ENCODE results near the gene COL25A1.

Gene COL25A1

GRCh38 chr4:109302361-109303139 lies at the start of gene COL25A1:
Gene COL25A1, minus strand, starts transcription at chr4:109302658.
- peak; percentile 64 for DNase-seq (ENCODE audit: low read depth)

DNA sequence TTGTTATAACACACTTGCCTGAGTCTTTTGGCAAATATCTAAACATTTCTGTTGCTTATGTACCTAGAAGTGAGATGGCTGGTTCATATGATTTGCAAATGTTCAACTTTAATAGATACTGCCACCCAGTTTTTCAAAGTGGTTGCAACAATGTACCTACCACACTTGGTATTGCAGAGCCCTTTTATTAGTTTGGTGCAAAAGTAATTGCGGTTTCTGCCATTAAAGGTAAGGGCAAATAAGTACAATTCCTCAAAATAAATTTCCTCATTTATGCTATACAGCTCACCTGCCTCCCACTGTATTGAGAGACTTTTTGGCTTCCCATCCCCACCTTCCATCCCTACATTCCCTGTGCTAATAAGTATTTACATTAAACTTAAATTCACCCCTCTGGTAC lies 47.7 kb upstream of the COL25A1 start:
- no peak for DNase-seq (ENCODE audit: low read depth)

DNA sequence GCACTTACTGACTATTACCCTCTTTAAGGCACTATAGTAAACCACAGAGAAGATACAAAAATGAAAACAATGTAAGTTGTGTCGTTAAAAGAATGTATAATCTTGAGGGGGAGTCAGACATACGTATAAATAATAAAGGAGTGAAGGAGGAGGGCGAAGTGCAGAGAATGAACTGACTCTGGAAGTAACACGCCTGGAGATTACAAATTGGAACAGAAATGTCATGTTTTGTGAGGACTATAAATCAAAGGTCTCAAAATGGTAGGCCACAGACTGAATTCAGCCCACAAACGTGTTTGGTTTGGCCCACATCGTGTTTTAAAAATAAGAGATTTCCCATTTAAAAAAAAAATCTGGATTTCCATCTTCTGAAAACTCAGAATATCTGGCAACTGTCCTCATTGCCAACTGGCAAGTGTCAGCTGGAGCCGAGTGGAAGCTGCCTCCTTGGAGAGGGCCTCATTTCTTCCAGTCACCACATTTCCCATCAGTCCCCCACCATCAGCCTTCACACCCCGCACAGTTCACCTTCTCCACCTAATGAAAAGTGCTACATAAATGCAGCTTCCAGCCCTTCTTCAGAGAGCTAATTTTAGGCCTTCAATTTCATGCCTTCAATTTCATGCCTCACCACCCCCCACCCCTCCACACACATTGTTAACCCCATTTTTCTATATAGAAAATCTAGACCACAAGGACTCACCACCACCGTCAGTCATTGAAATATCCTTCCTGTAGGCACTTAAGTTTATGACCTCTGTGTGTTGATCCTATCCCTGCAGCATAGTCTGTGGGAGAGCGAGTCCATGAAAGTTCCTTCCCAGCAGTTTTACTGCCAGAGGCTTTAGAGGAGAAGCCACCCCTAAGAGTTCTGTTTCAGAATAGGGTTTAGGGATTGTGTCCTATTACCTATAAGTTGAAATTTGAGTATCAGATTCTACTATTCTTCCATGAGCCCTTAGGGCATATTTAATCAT lies 32.0 kb upstream of the COL25A1 start:
- DNase-seq (ENCODE audit: low read depth) = no peak

DNA sequence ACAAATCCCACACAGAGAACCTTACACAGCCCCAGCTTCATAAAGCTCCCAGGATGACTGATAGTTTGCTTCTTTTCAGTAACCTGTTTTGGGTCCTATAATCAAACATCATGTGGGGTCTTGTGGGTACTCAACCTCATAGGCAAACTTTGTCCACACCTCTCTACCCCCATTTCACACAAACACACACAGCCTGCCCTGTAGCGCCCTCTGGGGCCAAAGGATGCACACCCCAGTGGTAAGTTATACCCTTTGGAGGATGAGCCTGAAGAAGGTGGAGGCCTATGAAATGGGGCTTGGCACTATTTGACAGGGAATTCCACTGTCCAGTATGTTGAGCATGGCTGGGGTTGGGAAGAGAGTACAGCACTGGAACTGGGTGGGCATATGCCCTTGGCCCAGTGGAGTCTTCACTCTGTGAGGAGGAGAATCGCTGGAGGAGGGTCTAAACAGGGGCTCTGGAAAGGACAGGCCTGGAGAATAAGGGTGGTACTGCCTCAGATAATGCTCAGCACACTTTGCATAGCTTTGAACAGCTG lies 30.5 kb upstream of the COL25A1 start:
- DNase-seq (ENCODE audit: low read depth) = peak; percentile 13

DNA sequence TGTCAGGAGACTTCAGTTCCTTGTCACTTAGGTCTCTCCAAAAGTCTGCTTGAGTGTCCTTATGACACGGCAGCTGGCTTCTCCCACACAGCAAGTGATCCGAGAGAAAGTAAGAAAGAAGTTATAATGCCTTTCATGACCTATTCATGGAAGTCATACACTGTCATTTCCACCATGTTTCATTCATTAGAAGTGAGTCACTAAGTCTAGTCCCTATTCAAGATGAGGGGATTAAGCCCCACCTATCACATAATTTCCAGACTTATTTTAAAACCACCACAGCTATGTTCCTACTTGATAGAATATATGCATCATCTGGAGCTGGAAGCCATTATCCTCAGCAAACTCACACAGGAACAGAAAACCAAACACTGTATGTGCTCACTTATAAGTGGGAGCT lies 25.2 kb upstream of the COL25A1 start:
- peak; percentile 3 for DNase-seq (ENCODE audit: low read depth)

DNA sequence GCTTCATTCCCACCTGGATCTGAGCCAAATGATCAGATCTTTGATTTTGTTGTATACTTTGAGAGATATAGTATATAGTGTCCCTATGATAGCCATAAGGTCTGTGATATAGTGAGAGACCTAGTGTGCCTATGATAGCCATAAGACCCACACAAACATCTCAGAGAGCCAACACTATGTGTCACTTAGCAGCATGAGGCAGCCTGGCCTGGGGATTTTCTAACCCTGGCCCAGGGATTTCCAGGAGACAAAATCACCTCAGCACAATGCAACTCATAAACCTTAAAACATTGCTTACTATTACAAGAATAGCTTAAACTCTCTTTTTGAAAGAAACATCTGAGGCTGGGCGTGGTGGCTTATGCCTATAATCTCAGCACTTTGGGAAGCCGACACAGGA lies 23.2 kb upstream of the COL25A1 start:
- no peak for DNase-seq (ENCODE audit: low read depth)

- DNase-seq (ENCODE audit: low read depth) = no peak
These were observed 20.9 kb upstream of the COL25A1 start for GRCh38 chr4:109323348-109323747.

- DNase-seq (ENCODE audit: low read depth) = no peak
These were observed 18.8 kb upstream of the COL25A1 start for GRCh38 chr4:109321232-109321631.

DNA sequence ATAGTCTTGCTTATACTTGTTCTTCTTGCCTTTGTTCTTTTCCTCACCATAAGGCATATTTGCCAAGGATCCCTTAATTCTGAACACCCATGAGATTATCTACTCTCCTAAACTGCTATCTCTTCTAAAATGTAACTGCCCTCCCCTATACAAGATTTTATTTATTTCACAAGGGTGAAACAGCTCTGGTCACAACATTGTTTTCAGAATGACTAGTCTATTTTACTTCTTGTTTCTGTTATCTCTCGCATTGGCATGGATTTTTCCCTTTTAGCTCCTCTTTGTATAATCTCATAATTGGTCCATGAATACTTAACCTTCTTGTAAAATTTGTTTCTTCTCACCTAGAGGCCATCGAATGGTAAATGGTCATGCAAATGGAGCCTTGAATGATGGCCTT lies 17.2 kb upstream of the COL25A1 start:
- no peak for DNase-seq (ENCODE audit: low read depth)

DNA sequence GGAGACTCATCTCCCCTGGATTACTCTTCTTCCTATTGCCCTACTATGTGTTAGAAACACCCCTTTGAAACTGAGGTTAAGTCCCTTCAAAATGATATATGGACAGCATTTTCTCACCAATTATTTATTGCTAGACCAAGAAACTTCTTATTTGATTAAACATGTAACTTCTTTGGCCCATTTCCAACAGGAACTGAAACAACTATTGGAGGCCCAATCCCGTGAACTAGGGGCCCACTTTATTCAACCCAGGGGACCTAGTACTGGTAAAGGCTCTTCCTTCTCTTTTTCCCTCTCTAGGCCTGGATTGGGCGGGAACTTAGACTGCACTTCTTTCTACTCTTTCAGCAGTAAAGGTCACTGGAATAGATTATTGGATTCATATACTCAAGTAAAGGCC lies 16.7 kb upstream of the COL25A1 start:
- no peak for DNase-seq (ENCODE audit: low read depth)

GRCh38 chr4:109315818-109316217 lies 13.4 kb upstream of the COL25A1 start:
- DNase-seq (ENCODE audit: low read depth) = peak; percentile 7

DNA sequence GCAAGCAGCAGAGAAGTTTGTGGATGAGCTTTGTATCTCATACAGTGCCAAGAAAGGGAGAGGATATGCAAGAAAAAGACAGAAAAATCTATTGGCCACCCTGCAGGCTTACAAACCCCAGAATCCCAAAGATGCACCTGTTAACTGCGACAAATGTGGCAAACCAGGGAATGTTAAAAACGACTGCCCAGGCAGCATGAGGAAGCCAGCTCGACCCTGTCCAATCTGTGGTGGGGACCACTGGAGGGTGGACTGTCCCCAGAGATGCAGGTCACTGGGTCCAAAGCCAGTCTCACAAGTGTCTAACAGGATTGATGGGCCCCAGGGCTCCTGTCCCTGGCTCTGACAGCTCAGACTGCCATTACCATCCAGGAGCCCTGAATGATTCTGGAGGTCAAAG lies 12.9 kb upstream of the COL25A1 start:
- DNase-seq (ENCODE audit: low read depth) = no peak

GRCh38 chr4:109313168-109314133 lies 11.0 kb upstream of the COL25A1 start:
- DNase-seq (ENCODE audit: low read depth) = peak; percentile 21

DNA sequence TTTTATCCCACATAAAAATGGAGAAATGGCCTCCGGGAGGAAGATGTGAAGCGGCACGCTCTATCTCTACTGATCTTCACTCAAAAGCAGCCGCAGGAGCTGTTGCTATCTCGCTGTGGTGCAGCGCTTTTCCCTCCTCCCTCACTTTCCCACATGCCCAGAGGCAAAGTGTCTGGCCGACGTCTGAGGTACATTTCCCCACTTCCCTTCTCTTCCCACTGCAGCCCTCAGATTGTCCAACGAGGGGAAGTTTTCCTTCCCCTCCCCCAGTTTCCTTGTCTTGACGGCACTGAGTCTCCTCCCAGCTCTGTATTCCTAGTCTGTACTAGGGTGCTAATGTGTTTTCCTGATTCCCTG lies 660 bp upstream of the COL25A1 start:
- peak; percentile 67 for DNase-seq (ENCODE audit: low read depth)

DNA sequence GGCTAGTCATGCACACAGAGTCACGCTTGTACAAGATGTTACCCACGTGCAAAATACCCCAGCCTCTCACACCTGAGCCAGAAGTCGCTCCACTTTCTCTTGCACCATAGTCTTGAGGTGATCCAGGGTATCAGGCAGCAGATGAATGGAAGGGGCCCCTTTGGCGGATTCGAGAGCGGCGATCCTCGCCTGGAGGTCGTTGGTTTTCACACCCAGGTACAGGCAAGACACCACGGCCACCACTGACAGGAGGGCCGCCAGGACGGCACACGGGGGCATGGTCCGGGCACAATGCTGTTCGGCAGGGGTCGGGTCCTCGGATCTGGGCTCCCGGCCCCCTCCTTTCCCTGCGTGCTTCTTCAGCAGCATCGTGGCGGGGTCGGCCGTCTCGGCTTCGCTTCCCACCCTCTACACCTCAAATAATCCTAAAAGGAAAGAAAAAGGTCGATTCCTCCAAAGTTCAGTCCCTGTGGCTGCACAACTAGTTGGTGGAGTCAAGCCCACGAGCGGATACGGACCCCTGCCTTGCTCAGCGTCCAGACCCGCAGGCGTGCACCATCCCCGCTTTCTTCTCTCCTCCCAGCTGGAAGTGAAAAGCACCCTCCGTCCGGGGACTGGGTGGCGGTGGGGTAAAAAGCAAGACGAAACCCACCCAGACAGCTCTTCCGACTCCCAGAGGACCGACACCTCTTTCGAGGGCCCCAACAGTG lies 652 bp downstream of the COL25A1 start:
- DNase-seq (ENCODE audit: low read depth) = no peak

GRCh38 chr4:109298279-109299010 lies 4.0 kb downstream of the COL25A1 start:
- DNase-seq (ENCODE audit: low read depth) = peak; percentile 21

GRCh38 chr4:109296527-109296926 lies 5.9 kb downstream of the COL25A1 start:
- peak; percentile 72 for DNase-seq (ENCODE audit: low read depth)

GRCh38 chr4:109295081-109295480 lies 7.4 kb downstream of the COL25A1 start:
- DNase-seq (ENCODE audit: low read depth) = no peak

DNA sequence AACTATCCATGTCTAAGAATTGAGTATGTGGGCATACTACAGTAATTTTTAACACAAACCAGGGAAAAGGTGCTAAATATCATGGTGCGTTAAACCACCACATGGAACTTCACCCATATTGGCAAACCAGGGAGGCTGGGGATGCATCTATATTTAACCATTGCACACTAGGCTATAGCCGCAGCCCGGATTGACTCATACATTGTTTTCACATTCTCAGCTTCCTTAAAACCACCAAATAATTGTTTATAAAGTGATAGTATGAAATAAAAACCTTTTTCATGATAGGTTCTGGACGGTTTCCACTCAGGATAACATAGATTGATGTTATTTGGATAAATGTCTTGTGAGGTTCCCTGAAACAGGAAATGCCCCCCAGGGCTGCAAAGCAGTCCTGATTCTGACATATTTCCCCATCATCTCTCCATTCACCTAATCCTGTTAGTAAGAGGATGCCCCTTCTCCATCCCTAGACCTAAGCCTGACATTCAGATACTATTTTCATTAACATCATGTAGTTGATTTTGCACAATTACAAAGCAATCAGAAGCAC lies 7.9 kb downstream of the COL25A1 start:
- DNase-seq (ENCODE audit: low read depth) = peak; percentile 76

DNA sequence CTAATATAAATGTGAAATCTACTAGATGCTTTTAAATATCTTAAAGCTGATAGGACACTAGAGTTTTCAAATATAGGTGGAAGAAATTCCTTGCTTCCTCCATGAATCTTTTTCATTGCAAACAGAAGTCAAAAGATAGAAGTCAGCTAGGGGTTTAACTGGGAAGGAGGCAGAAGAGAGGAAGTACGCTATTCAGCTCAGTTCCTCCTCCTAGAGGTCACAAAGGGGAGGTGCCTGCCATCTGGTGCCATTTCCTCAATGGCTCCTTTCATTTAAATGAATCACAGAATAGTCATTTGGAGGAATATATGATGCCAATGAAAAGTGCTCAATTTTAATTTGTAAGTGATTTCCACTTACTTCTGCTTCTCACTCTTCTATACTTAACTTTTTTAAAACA lies 8.5 kb downstream of the COL25A1 start:
- DNase-seq (ENCODE audit: low read depth) = peak; percentile 31

Data from amniotic epithelial cell (primary cell).